NCI-H2227 treated with DMSO at 0.1 percent for 48 hours (cell line): ENCODE measurements around the gene CDK10.
"Not testable (repeated sequence)": the region's sequence is repeated elsewhere in the genome, so short reads cannot be mapped to it uniquely, and the experiment has no call there.

ENCODE experiments used
- DNase-seq: peaks from one replicate; lab custom pipeline; 2025; lab: John Stamatoyannopoulos, UW

Gene CDK10, protein sequence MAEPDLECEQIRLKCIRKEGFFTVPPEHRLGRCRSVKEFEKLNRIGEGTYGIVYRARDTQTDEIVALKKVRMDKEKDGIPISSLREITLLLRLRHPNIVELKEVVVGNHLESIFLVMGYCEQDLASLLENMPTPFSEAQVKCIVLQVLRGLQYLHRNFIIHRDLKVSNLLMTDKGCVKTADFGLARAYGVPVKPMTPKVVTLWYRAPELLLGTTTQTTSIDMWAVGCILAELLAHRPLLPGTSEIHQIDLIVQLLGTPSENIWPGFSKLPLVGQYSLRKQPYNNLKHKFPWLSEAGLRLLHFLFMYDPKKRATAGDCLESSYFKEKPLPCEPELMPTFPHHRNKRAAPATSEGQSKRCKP

GRCh38 chr16:89686520-89687091 lies at the start of gene CDK10:
Gene CDK10, plus strand, starts transcription at chr16:89686689. Its CDS starts 22 bp downstream, at chr16:89686711.
- DNase-seq, result peak; percentile 83

DNA sequence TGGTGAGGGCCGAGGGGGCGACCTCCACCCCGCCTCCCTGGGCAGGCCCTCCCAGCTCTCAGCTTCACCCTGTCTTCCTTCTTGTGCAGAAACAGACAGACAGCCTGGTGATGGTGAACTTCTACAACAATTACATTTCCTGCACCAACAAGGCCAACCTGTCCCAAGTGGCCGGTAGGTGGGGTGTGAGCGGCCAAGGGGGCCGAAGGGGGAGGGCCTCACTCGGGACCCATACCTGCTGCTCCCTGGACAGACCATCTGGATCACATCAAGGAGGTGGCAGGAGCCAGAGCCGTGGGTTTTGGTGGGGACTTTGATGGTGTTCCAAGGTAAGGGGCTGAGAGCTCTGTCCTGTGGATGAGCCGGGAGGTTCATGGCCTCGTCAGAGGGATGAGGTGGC lies 49.1 kb upstream of the CDK10 start:
- no peak for DNase-seq

DNA sequence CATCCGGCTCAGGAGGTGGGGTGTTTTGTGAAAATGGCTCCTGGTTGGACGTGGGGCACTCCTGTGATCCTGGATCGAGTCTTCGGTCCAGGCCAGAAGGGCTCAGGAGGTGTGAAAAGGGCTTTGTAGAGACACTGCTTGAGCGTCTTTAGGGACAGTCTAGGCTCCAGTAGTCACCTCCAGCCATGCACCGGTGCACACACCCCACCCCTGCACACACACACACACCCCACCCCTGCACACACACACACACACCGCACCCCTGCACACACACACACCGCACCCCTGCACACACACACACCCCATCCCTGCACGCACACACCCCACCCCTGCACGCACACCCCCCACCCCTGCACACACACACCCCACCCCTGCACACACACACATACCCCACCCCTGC lies 48.0 kb upstream of the CDK10 start:
- DNase-seq, result no peak

DNA sequence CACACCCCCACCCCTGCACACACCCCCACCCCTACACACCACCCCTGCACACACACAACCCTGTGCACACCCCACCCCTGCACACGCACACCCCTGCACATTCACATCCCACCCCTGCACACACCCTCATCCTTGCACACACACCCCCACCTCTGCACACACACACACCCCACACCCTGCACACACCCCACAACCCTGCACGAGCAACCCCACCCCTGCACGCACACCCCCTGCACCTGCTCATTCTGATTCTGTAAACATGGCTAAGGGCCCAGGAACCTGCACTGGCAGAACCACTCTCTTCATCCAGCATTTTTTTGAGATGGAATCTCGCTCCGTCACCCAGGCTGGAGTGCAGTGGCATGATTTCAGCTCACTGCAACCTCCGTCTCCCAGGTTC lies 47.1 kb upstream of the CDK10 start:
- DNase-seq, result no peak

DNA sequence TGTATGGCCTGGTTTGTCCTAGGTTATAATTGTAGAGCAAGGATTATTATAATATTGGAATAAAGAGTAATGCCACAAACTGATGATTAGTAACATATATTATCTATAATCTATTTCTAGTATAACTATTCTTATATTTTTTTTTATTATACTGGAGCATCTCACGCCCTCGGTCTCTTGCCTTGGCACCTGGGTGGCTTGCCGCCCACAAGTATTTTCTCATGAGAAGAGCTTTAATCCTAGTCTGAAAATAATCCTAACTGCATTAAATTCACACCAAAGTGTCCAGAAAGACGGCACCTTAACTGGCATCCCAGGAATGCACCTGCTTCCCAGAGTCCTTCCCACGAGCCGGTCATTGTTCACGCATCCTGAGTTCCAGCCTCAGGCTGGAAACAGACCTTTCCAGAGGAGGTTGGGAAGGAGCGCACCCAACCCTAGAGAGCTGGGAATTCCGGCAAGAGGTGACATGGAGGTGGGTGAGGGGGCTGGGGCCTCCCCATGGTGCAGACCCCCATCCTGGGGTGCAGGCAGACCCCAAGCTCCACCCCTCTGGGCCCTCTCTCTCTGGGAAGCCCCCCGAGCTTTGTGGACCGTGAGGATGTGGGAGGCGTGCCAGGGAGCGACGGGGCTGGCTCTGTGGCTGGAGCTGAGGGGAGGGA lies 44.9 kb upstream of the CDK10 start:
- no peak for DNase-seq

- DNase-seq, result no peak
Observed at GRCh38 chr16:89642574-89642973, 43.9 kb upstream of the CDK10 start.

DNA sequence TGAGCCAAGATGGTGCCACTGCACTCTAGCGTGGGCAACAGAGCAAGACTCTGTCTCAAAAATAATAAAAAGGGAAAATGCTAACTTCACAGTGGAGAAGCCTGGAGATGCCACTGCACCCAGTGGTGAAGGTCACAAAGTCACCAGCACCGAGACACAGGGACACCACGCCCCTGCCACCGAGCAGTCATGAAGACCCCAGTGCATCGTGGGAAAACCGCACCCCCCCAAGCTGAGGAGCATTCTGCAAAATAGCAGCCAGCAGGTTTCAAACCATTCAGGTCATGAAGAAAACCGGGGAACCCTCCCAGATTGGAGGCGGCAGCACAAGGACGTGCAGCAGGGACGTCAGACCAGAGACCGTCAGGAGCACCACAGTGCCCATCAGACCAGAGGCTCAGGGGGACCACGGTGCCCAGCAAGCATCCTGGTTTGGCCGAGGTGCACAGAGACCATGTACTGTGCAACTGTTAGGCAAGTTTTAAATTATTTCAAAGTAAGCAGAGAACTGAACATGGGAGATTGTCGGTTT lies 42.7 kb upstream of the CDK10 start:
- DNase-seq, result no peak

DNA sequence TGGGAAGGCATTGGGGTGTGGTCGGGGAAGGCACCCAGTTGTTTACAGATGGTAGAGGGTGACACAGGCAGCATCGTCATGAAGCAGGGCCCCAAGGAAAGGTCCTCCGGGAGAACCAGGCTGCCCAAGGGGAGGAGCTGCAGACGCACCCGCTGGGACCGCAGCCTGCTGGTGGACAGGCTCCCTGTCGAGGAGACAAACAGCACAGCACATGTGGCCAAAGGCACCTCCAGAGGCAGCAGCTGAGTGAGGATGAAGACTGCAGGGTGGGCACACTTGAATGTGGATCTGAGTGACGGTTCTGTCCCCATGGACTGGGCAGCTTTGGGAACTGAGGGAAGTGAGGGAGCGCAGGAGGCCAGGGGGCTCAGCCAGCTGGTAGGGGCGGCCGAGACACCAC lies 41.4 kb upstream of the CDK10 start:
- DNase-seq, result no peak

DNA sequence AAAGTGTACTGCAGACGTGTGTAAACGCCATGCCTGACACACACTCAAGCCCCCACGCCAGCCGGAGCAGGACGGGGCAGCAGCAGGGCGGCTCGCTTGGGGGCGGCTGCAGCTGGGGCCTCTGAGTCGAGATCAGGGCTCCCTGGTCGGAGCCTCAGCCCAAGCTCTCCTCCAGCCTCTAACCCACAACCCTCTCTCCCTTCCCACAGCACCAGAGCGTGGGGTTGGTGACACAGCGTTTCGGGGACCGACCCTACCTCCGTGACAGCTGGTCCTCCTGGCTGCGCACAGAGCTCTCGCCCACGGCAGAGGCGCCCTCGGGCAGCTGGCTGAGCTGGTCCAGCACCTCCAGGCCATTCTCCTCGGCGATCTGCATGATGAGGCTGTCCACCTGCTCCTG lies 40.2 kb upstream of the CDK10 start:
- DNase-seq, result no peak

DNA sequence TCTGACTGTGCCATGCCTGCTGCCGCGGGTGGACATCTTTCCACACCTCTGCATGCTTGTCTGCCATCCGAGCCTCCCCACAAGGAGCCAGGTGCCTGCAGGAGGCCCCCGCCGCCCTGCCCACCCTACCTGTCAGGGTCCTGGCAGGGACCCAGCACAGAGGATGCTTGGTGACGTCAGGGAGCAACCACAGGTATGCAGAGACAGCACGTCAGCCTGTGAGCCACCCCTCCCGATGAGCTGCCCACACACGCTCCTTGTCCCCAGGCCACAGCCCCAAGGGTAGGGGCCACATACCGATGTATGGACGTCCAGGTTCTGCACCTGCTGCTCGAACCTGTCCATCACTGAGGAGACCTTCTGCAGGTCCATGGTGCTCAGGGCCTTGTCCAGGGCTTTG lies 39.6 kb upstream of the CDK10 start:
- no peak for DNase-seq

- DNase-seq, result no peak
Observed at GRCh38 chr16:89651584-89651983, 34.9 kb upstream of the CDK10 start.

DNA sequence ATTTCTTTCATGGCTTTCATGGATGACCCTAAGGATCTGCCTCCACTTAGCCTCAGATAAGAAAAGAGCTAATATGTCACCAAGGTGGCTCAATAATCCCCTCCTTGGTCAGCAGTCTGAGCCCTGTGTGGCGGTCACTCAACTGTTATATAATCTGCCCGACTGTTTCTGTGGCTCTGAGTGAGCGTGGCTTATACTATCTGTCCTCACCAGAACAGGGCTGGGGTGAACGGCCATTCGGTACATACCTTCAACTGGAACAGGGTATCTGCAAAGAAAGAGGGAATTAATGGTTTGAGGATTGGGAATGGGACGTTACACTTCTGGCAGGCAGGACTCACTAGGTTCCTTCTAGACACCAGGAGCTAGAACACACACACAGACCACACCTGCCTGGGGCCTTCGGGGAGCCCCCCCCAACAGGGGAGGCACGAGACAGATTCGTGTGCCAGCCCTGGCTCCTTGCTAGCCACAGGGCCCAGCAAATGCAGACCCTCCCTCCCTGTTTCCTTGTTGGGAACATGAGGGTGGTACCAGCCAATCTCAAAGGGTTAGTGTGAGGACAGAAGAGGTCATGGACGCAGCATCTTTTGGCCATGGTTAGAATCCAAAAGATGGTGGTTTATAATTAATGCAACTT lies 32.7 kb upstream of the CDK10 start:
- DNase-seq, result no peak

DNA sequence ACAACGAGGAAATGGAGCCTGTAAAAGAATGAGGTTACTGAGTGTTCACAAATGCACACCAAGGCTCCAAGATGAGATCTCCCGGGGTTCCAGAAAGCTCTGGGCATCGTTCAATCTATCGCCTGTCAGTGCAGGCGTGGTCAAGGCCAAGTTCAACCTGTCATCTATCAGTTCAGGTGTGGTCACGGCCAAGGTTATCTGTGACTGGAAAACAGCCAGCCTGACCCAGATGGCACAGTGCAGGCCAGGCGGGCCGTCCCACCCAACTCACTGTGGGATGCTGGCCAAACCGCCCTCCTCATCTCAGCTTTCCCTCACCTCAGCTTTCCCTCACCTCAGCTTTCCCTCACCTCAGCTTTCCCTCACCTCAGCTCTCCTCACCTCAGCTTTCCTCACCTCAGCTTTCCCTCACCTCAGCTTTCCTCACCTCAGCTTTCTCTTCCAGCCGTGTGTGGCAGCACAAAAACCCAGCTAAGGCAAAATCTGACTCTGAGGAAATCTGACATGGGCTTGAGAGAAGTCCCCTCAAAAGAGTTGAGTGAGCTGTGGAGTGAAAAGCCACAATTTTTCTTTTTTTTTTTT lies 31.3 kb upstream of the CDK10 start:
- no peak for DNase-seq

GRCh38 chr16:89656435-89657121 lies 29.9 kb upstream of the CDK10 start:
- DNase-seq, result no peak

- DNase-seq, result peak; percentile 61
Observed at GRCh38 chr16:89657442-89658220, 28.9 kb upstream of the CDK10 start, which contains the start of the genes CHMP1A and SPATA33. Gene CHMP1A, minus strand, starts transcription at chr16:89657708. Its CDS starts 120 bp downstream, at chr16:89657588. Gene SPATA33, plus strand, starts transcription at chr16:89657836. Its CDS starts 76 bp downstream, at chr16:89657912.

DNA sequence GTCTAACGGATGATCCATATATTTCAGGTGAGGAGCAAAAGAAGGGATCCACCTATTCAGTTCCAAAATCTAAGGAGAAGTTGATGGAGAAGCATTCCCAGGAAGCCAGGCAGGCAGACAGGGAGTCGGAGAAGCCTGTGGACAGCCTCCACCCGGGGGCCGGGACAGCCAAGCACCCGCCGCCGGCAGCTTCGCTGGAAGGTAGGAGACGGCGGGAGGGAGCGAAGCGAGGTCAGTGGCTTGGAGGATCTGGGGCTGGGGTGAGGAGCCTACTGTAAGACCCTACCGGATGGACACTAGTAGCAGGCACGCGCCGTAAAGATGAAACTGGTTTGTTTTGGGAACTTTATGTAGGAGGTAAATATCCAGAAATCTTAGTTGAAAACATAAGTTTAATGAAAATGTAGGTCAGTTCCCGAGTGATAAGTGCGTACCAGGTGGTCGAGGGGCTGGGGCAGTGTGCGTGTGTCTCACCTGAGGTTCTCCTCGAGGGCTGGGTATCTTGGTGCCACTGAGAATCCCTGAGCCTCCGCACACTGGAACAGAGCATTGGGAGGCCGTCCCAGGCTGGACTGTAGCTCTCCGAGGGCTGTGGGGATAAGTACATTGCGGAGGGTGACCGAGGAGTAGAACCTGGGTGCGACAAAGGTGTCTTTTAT lies 28.1 kb upstream of the CDK10 start:
- DNase-seq, result no peak

GRCh38 chr16:89660146-89660545 lies 26.3 kb upstream of the CDK10 start:
- no peak for DNase-seq

GRCh38 chr16:89661215-89661614 lies 25.3 kb upstream of the CDK10 start:
- DNase-seq, result no peak

GRCh38 chr16:89664238-89664637 lies 22.3 kb upstream of the CDK10 start:
- not testable (repeated sequence) for DNase-seq

GRCh38 chr16:89667000-89667399 lies 19.5 kb upstream of the CDK10 start:
- not testable (repeated sequence) for DNase-seq
